ENCODE measurements around the gene NME7. TPM values are rescaled to one million over a fixed set of nuclear protein-coding genes. Genes with fewer than 3 reads are reported as not detected.
"Not testable (repeated sequence)": the region's sequence is repeated elsewhere in the genome, so short reads cannot be mapped to it uniquely, and the experiment has no call there.

Gene NME7
- total RNA-seq, 1 donor from 2014 or later: 23.4 TPM

- H3K36me3 Mint-ChIP-seq (ENCODE audit: low read depth): no peaks in the 10 kb centered on the region
- H3K27ac Mint-ChIP-seq: no peak overlapping the region
- no peaks in the 10 kb centered on the region for H3K4me1 Mint-ChIP-seq (ENCODE audit: low read depth)
- no peaks in the 10 kb centered on the region for H3K27me3 Mint-ChIP-seq (ENCODE audit: low read depth)
- DNase-seq (ENCODE audit: low spot score): no peak
- no peak overlapping the region for H3K4me3 Mint-ChIP-seq (ENCODE audit: low read depth)
- intact Hi-C loops (cut with micrococcal nuclease): no loop called here
- H3K9me3 Mint-ChIP-seq: no peaks in the 10 kb centered on the region
Measured at GRCh38 chr1:169196161-169196560, 171.4 kb downstream of the NME7 start.

DNA sequence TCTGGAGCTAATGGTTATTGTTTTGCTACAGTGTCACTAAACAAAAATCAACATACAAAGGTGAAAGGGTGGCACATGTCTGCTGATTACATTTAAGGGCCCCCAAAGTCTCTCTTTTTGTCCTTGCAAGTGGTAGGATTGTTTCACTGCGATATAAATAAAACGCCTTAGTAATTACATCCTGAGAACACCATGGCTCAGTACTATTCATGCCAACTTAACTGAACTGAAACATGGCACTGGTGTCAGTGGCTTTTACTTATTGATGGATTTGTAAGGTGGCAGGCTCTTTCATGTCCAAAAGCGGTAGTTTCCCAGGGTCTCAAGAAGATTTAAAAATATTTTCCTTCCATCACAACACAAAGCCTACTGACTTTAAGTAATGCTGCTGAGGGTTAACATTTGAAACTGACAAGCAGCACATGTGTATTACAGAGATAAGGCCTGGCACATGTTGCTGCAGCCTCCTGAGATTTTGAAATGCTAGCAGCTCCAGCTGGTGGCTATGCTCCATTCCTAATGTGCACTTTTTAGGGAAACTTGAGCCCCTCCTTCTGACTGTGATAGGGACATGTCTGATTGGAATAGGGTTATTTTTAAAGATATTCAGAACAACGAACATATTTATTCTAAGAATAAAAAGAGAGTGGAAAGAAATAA lies 174.3 kb downstream of the NME7 start:
- no peaks in the 10 kb centered on the region for H3K27me3 Mint-ChIP-seq (ENCODE audit: low read depth)
- no peak overlapping the region for H3K27ac Mint-ChIP-seq
- intact Hi-C loops (cut with micrococcal nuclease): no loop called here
- no peaks in the 10 kb centered on the region for H3K9me3 Mint-ChIP-seq
- no peaks in the 10 kb centered on the region for H3K4me1 Mint-ChIP-seq (ENCODE audit: low read depth)
- DNase-seq (ENCODE audit: low spot score): no peak
- H3K36me3 Mint-ChIP-seq (ENCODE audit: low read depth): no peaks in the 10 kb centered on the region
- H3K4me3 Mint-ChIP-seq (ENCODE audit: low read depth): no peak overlapping the region

DNA sequence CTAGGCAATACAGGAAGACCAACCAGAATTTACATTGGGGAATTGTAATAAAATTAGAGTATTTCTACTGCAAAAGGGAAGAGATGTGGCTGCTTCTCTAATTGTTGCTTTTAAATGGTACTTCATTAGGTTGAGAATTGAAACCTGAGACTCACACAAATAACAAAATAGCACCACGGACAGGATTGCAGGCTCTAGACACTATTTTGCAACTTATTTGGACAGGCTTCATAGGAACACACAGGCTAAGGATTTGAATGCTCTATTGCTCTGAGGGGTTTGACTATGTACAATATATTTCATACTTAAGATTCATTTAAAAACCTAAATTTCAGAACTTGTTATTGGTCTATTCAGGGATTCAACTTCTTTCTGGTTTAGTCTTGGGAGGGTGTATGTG lies 181.5 kb downstream of the NME7 start:
- no peak overlapping the region for H3K27ac Mint-ChIP-seq
- no peak overlapping the region for H3K4me3 Mint-ChIP-seq (ENCODE audit: low read depth)
- H3K9me3 Mint-ChIP-seq: no peaks in the 10 kb centered on the region
- intact Hi-C loops (cut with micrococcal nuclease): no loop called here
- H3K4me1 Mint-ChIP-seq (ENCODE audit: low read depth): no peaks in the 10 kb centered on the region
- H3K27me3 Mint-ChIP-seq (ENCODE audit: low read depth): no peaks in the 10 kb centered on the region
- DNase-seq (ENCODE audit: low spot score): no peak
- H3K36me3 Mint-ChIP-seq (ENCODE audit: low read depth): no peaks in the 10 kb centered on the region

- Mint-ChIP-seq H3K9me3 (no peaks in the 10 kb centered on the region), H3K27ac (no peak overlapping the region), H3K27me3 (ENCODE audit: low read depth) (no peaks in the 10 kb centered on the region), H3K36me3 (ENCODE audit: low read depth) (no peaks in the 10 kb centered on the region), H3K4me1 (ENCODE audit: low read depth) (no peaks in the 10 kb centered on the region), H3K4me3 (ENCODE audit: low read depth) (no peak overlapping the region)
- intact Hi-C loops (cut with micrococcal nuclease): no loop called here
- no peak for DNase-seq (ENCODE audit: low spot score)
Measured at GRCh38 chr1:169184812-169185211, 182.8 kb downstream of the NME7 start.

DNA sequence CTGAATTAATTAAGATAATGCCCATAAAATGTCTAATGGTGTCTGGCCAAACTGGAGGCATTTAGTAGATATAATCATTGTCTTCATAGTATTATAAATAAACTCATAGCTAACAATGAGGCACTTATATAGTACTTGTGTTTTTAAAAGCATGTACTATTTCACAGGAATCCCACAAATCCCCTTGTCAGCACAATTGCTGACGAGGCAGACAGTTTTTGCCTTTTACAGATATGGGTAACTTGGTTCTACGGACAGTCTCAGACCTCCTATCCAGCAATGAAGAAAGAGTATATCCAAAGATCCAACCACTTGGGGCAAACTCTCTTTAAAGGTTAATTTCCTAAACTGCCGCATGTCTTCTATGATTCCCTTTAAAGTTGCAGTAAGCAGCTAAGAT lies 187.4 kb downstream of the NME7 start:
- H3K36me3 Mint-ChIP-seq (ENCODE audit: low read depth): no peaks in the 10 kb centered on the region
- H3K9me3 Mint-ChIP-seq: no peaks in the 10 kb centered on the region
- peaks cover 3% of the 10 kb centered on the region for H3K27me3 Mint-ChIP-seq (ENCODE audit: low read depth)
- H3K4me1 Mint-ChIP-seq (ENCODE audit: low read depth): no peaks in the 10 kb centered on the region
- H3K27ac Mint-ChIP-seq: no peak overlapping the region
- no peak for DNase-seq (ENCODE audit: low spot score)
- intact Hi-C loops (cut with micrococcal nuclease): no loop called here
- H3K4me3 Mint-ChIP-seq (ENCODE audit: low read depth): no peak overlapping the region

DNA sequence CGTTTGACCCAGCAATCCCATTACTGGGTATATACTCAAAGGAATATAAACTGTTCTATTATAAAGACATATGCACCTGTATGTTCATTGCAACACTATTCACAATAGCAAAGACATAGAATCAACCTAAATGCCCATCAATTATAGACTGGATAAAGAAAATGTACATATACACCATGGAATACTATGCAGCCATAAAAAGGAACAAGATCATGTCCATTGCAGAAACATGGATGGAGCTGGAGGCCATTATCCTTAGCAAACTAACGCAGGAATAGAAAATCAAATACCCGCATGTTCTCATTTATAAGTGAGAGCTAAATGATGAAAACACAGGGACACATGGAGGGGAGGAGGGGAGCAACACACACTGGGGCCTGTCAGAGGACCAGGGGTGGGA lies 188.2 kb downstream of the NME7 start:
- intact Hi-C loops (cut with micrococcal nuclease); H3K36me3 Mint-ChIP-seq (ENCODE audit: low read depth); H3K4me3 Mint-ChIP-seq (ENCODE audit: low read depth); DNase-seq (ENCODE audit: low spot score); H3K27ac Mint-ChIP-seq; H3K9me3 Mint-ChIP-seq; H3K27me3 Mint-ChIP-seq (ENCODE audit: low read depth); H3K4me1 Mint-ChIP-seq (ENCODE audit: low read depth): not testable (repeated sequence)

GRCh38 chr1:169175461-169175860 lies 192.1 kb downstream of the NME7 start:
- no peak for DNase-seq (ENCODE audit: low spot score)
- intact Hi-C loops (cut with micrococcal nuclease): no loop called here
- Mint-ChIP-seq H3K36me3 (ENCODE audit: low read depth) (no peaks in the 10 kb centered on the region), H3K4me1 (ENCODE audit: low read depth) (no peaks in the 10 kb centered on the region), H3K9me3 (no peaks in the 10 kb centered on the region), H3K4me3 (ENCODE audit: low read depth) (no peak overlapping the region), H3K27me3 (ENCODE audit: low read depth) (peaks cover 3% of the 10 kb centered on the region), H3K27ac (no peak overlapping the region)

GRCh38 chr1:169163059-169163458 lies 204.5 kb downstream of the NME7 start:
- no peak for DNase-seq (ENCODE audit: low spot score)
- intact Hi-C loops (cut with micrococcal nuclease): loop anchor here (2.0 kb wide), 1 partner anchor 24 kb away; no protein-coding TSS in a partner anchor
- no peak overlapping the region for H3K4me3 Mint-ChIP-seq (ENCODE audit: low read depth)

GRCh38 chr1:169161496-169162194 lies 206.0 kb downstream of the NME7 start:
- intact Hi-C loops (cut with micrococcal nuclease): loop anchor here (2.0 kb wide), 1 partner anchor 23 kb away; no protein-coding TSS in a partner anchor

More at GRCh38 chr1:169163059-169163458, 204.5 kb downstream of the NME7 start:
- Mint-ChIP-seq H3K36me3 (ENCODE audit: low read depth) (no peaks in the 10 kb centered on the region), H3K27me3 (ENCODE audit: low read depth) (no peaks in the 10 kb centered on the region), H3K9me3 (no peaks in the 10 kb centered on the region), H3K27ac (peak overlapping the region; percentile 0), H3K4me1 (ENCODE audit: low read depth) (peaks cover 8% of the 10 kb centered on the region)

DNA sequence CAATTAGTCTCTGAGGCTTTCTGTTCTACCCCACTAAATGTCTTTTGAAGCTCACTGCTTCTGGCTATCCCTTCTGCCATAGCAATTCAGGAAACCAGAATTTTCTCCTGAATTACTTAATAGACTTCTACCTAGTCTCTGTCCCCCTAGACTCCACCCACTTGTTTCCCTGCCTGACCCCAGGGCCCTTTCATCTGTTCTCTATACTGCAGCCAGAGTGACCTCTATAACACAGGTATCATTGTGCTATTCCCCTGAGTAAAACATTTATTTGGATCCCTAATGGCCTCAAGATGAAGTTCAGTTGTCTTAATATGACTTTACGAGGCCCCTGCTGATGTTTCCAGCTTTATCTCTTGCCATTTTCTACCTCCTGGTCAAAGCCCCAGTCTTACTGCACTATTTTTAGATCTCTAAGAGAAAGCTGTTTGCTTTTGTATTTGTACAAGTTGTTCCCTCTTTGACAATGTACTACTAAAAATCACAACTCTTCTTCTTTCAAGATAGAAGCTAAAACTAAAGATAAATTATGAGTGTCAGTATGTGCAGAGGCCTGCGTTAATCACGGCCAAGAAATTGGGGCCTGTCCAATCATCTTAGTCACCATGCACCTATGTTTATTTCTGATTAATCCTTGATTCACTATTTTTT lies 206.6 kb downstream of the NME7 start:
- no peak for DNase-seq (ENCODE audit: low spot score)
- peaks cover 8% of the 10 kb centered on the region for H3K4me1 Mint-ChIP-seq (ENCODE audit: low read depth)
- no peaks in the 10 kb centered on the region for H3K27me3 Mint-ChIP-seq (ENCODE audit: low read depth)
- H3K4me3 Mint-ChIP-seq (ENCODE audit: low read depth): no peak overlapping the region
- H3K27ac Mint-ChIP-seq: no peak overlapping the region
- intact Hi-C loops (cut with micrococcal nuclease): no loop called here
- H3K9me3 Mint-ChIP-seq: no peaks in the 10 kb centered on the region
- no peaks in the 10 kb centered on the region for H3K36me3 Mint-ChIP-seq (ENCODE audit: low read depth)

More at GRCh38 chr1:169161496-169162194, 206.0 kb downstream of the NME7 start:
- Mint-ChIP-seq H3K4me3 (ENCODE audit: low read depth) (no peak overlapping the region), H3K27ac (no peak overlapping the region), H3K9me3 (no peaks in the 10 kb centered on the region), H3K27me3 (ENCODE audit: low read depth) (no peaks in the 10 kb centered on the region), H3K36me3 (ENCODE audit: low read depth) (no peaks in the 10 kb centered on the region), H3K4me1 (ENCODE audit: low read depth) (peaks cover 8% of the 10 kb centered on the region)
- DNase-seq (ENCODE audit: low spot score): no peak

GRCh38 chr1:169156580-169156979 lies 211.0 kb downstream of the NME7 start:
- Mint-ChIP-seq H3K4me3 (ENCODE audit: low read depth) (no peak overlapping the region), H3K9me3 (no peaks in the 10 kb centered on the region), H3K27ac (no peak overlapping the region), H3K4me1 (ENCODE audit: low read depth) (no peaks in the 10 kb centered on the region), H3K27me3 (ENCODE audit: low read depth) (no peaks in the 10 kb centered on the region), H3K36me3 (ENCODE audit: low read depth) (no peaks in the 10 kb centered on the region)
- intact Hi-C loops (cut with micrococcal nuclease): no loop called here
- DNase-seq (ENCODE audit: low spot score): no peak

DNA sequence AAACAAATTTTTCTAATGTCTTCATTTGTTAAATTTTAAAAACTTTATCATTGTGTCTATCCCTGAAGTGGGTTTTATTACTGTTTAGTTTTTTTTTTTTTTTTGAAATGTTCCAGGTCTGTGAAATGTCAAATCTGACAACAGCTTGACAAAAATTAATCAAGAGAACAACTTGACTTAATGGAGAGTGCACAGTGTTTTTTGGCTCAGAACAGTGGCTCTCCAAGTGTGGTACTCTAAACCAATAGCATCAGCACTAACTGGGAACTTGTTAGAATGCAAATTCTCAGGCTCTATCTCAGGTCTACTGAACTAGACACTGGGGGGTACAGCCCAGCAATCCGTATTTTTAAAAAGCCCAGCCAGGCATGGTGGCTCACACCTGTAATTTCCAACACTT lies 211.9 kb downstream of the NME7 start:
- H3K27ac Mint-ChIP-seq: no peak overlapping the region
- H3K9me3 Mint-ChIP-seq: no peaks in the 10 kb centered on the region
- no peaks in the 10 kb centered on the region for H3K4me1 Mint-ChIP-seq (ENCODE audit: low read depth)
- DNase-seq (ENCODE audit: low spot score): no peak
- H3K27me3 Mint-ChIP-seq (ENCODE audit: low read depth): no peaks in the 10 kb centered on the region
- H3K36me3 Mint-ChIP-seq (ENCODE audit: low read depth): no peaks in the 10 kb centered on the region
- intact Hi-C loops (cut with micrococcal nuclease): no loop called here
- no peak overlapping the region for H3K4me3 Mint-ChIP-seq (ENCODE audit: low read depth)

- H3K27ac Mint-ChIP-seq: no peak overlapping the region
- no peaks in the 10 kb centered on the region for H3K36me3 Mint-ChIP-seq (ENCODE audit: low read depth)
- no peak overlapping the region for H3K4me3 Mint-ChIP-seq (ENCODE audit: low read depth)
- no peaks in the 10 kb centered on the region for H3K27me3 Mint-ChIP-seq (ENCODE audit: low read depth)
- no peak for DNase-seq (ENCODE audit: low spot score)
- no peaks in the 10 kb centered on the region for H3K9me3 Mint-ChIP-seq
- no peaks in the 10 kb centered on the region for H3K4me1 Mint-ChIP-seq (ENCODE audit: low read depth)
- intact Hi-C loops (cut with micrococcal nuclease): no loop called here
Measured at GRCh38 chr1:169151338-169151837, 216.2 kb downstream of the NME7 start.
